Measurements from ENCODE around the gene HDGF. TPM values are rescaled to one million over a fixed set of nuclear protein-coding genes. Genes with fewer than 3 reads are reported as not detected.

HDGF gene
- total and polyA plus RNA-seq, 9 of the 15 experiments (the other 6 are each of a cell fraction or from before 2014, with no cell fraction given): 38.8 to 601 (median 400) TPM

GRCh38 chr1:156703741-156704140 is 47.7 kb downstream of the HDGF start:
- POLR2A ChIA-PET: interaction anchor here (0.7 to 1.6 kb wide), 3 partner anchors 14 to 42 kb away, joined by 3 to 10 read pairs (median 4); no protein-coding TSS in a partner anchor
- no TSS peak for BruUV-seq (replicated peaks)
- 7% methylated on average over 4 of the region's 4 CpGs for WGBS (ENCODE audit: insufficient coverage, low coverage, missing lambda C conversion rate)
- no peak overlapping the region for H3K4me3 ChIP-seq
- in situ Hi-C loops (cut with MboI) (no loop called here), intact Hi-C loops (cut with micrococcal nuclease) (no loop called here)
- no peaks in the 10 kb centered on the region for H3K36me3 ChIP-seq (ENCODE audit: control insufficient read depth, insufficient read depth, low read length)
- no peak for FAIRE-seq
- CTCF ChIA-PET (ENCODE audit: low intra/inter-chr PET ratio): interaction anchor here (4.4 kb wide), 1 partner anchor 14 kb away, joined by 64 read pairs; no protein-coding TSS in a partner anchor
- no peaks in the 10 kb centered on the region for H3K79me2 ChIP-seq (ENCODE audit: control insufficient read depth, insufficient read depth, low read length)
- H3K9ac ChIP-seq (ENCODE audit: insufficient read depth in 1 of 2, low read depth in 2 of 2, low read length in 2 of 2): peak overlapping the region in 1 of 2 experiments; percentile 29; a peak in 1 of 4 replicates
- H4K20me1 ChIP-seq (replicated peaks; ENCODE audit: control insufficient read depth, insufficient read depth, low read length): no peaks in the 10 kb centered on the region
- peak; percentile 32 for ATAC-seq
- H3K9me1 ChIP-seq (ENCODE audit: control insufficient read depth, insufficient read depth, low read length): no peaks in the 10 kb centered on the region
- no peaks in the 10 kb centered on the region for H3K27me3 ChIP-seq (ENCODE audit: control insufficient read depth in 2 of 2, insufficient read depth in 2 of 2, low read length in 2 of 2)
- H3K4me1 ChIP-seq (replicated peaks in 1 of 2; ENCODE audit: control insufficient read depth in 2 of 2, insufficient read depth in 2 of 2, low read length in 2 of 2): peaks cover 15 to 36% of the 10 kb centered on the region in 2 experiments; a peak in 4 of 5 replicates
- DNase-seq (ENCODE audit: extremely low read depth in 1 of 4, low spot score in 3 of 4): peak in 1 of 4 experiments; percentile 46
- no peaks in the 10 kb centered on the region for H3K9me3 ChIP-seq (replicated peaks; ENCODE audit: control insufficient read depth, insufficient read depth, low read depth, low read length)
- H3K27ac ChIP-seq (ENCODE audit: extremely low read depth, low read depth, low read length): no peak overlapping the region
- no peak overlapping the region for H2AFZ ChIP-seq (ENCODE audit: low read depth, low read length)
- no peak overlapping the region for H3K4me2 ChIP-seq (ENCODE audit: insufficient read depth, low read length)
- no peak for TF ChIP-seq CBX8 (IDR thresholded peaks at IDR 0.05; ENCODE audit: borderline replicate concordance, extremely low read depth, low read depth, low read length, poor library complexity, severe bottlenecking)
- TF ChIP-seq CHD2 (IDR thresholded peaks at IDR 0.05; ENCODE audit: low read depth, low read length): no peak
- no peak for TF ChIP-seq ZFP91 (CRISPR knock-in tag; IDR thresholded peaks at IDR 0.05)
- peak in 1 of 2 experiments; percentile 31 for TF ChIP-seq E2F6 (IDR thresholded peaks at IDR 0.05; ENCODE audit: borderline replicate concordance in 1 of 2, extremely low read depth in 1 of 2, insufficient read depth in 1 of 2, insufficient read length in 1 of 2, low read depth in 1 of 2, low read length in 1 of 2, poor library complexity in 1 of 2, severe bottlenecking in 1 of 2)
- no peak for TF ChIP-seq PYGO2 (tag; IDR thresholded peaks at IDR 0.05)
- TF ChIP-seq BHLHE40 (IDR thresholded peaks at IDR 0.05; ENCODE audit: low read length): peak; percentile 24; the same call in 1 of the 2 replicates
- no peak for TF ChIP-seq KLF13 (tag; IDR thresholded peaks at IDR 0.05; ENCODE audit: borderline replicate concordance, low read depth)
- no peak for TF ChIP-seq GTF2F1 (IDR thresholded peaks at IDR 0.05; ENCODE audit: low read depth, low read length)
- TF ChIP-seq CTBP1 (IDR thresholded peaks at IDR 0.05; ENCODE audit: borderline replicate concordance): no peak
- no peak for TF ChIP-seq E4F1 (CRISPR knock-in tag; IDR thresholded peaks at IDR 0.05; ENCODE audit: borderline replicate concordance)
- TF ChIP-seq KDM5B (IDR thresholded peaks at IDR 0.05; ENCODE audit: insufficient replicate concordance, low read depth, low read length): no peak
- peak; percentile 38 for TF ChIP-seq USF2 (CRISPR knock-in tag; IDR thresholded peaks at IDR 0.05)
- no peak for TF ChIP-seq NR4A1 (CRISPR knock-in tag; IDR thresholded peaks at IDR 0.05)
- no peak for TF ChIP-seq NR4A1 (tag; IDR thresholded peaks at IDR 0.05)
- TF ChIP-seq PHF21A (IDR thresholded peaks at IDR 0.05; ENCODE audit: borderline replicate concordance, low read depth): no peak
- no peak for TF ChIP-seq EP400 (IDR thresholded peaks at IDR 0.05)

All from K562 (cell line).